Femur (tissue), 1 donor: ENCODE measurements around the gene CNTNAP2.
"Not testable (repeated sequence)": the region's sequence is repeated elsewhere in the genome, so short reads cannot be mapped to it uniquely, and the experiment has no call there.

ENCODE experiments used
- DNase-seq: peaks from one replicate; pipeline ENCODE4 v3.0.0-alpha.2; 2017

The CNTNAP2 gene

DNA sequence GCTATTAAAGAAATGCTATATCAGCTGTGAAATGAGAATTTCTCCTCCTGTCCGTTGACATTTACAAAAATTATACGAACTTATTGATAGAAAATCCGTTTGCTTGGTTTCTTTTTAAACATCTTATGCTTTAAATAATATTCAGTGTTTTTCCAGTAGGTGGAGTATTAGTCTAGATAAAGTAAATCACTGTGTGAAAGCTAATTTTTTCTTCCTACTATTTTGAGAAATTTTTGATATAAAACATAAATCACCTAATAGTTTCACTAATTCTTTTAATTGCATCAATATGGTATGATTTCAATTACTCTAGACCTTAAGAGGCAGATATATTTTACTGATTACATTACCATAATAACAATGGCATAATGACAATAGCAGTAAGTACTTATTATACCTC lies 2138.7 kb downstream of the CNTNAP2 start:
- no peak for DNase-seq

DNA sequence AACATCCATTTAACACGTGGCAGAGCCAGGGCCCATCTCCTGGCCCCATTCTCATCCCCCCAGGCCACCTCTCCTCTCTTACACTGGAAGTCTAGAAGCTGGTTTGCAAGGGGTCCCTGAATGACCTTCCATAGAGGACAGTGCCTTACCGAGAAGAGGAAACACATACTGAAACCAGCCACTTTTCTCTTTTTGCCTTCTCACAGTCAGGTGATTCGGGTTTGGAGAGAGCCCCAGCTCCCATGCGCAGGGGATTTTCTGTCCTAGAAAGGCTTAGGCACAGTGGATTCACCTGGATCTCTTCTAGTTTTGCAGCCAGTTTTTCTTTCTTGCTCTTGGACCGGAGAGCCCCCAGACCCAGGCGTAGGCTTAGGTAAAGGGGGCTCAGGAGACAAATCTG lies 2139.8 kb downstream of the CNTNAP2 start:
- DNase-seq: no peak

DNA sequence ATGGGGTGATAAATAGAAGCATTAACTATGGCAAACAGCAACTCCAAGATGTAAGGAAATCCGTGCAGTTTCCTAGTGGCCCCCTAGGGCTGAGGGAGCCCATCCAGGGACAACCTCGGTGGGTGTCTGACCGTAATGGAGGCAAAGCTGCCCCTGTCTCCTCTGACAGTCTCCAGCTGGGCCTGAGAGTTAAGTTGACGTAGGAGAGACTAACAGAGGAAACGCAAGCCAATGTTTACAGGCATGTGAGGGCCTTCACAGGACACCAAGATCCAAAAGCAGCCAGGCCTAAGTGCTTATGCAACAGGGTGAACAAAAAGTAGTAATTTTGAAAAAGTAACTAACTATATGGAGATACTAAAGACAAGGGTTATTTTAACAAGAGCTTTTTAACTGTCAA lies 2144.0 kb downstream of the CNTNAP2 start:
- DNase-seq: no peak

DNA sequence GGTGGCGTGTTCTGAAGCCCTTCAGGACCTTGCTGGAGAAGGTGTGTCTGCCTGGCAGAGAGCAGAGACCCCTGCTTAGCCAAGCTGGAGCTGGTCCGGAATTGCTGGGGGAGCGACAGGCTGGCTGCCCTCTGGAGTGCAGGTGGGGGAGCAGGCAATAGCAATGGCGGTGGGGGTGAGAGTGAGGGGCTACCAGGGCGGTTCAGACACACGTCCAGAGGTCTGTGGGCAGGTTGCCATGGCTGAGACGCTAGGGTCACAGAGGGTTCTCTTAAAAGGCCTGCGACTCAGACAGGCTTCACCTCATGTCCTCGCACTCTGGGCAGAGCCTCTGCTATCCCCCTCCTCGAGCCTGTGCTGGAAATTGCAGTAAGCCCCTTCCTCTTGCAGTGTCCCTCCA lies 2144.9 kb downstream of the CNTNAP2 start:
- DNase-seq: no peak

DNA sequence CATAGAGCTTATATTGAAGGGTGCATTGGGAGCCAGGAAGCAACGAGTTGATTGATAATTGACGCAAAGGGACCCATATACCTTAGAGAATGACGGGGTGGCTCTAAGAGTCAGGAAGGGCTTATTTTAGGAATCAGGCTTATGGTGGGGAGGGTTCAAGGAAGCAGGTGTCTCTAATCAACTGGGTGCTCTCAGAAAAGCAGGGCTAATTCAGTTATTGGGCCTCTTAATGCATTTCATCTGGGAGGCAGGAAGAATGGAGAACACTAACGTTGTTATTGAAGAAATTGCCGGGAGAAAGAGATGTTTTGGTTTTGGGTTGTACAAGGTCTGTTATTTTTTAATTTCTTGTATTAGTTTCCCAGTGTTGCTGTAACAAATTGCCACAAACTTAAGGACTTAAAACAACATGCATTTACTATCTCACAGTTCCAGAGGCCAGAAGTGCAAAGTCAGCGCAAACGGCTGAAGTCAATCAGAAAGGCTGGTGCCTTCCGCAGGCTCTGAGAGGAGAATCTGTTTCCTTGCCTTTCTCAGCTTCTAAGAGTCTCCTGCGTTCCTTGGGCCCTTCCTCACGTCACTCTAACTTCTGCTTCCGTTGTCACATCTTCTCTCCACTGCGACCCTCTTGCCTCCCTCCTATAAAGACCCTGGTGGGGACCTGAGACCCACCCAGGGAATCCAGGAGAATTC lies 2145.5 kb downstream of the CNTNAP2 start:
- DNase-seq: no peak

DNA sequence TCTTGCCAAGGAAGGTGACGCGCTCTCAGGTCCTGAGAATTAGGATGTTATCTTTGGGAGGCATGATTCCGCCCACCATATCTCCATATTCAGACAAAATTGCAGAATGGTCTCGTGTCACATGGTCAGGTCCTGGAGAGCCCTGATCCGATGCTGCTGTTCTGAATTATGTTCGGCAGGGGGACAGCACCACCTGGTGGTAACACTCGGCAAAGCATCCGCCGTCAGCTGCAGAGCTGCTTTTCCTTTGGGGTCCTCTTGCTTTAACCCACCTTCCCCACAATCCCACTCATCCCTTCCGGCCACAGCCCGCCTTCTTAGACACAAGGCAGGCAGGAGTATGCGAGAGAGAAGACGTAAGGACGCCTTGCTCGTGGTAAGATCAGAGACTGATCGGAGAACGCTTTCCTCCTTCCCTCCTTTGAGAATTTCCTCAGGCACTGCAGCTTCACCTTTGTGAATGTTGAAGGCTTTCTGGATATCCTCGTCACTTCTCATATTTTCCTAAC lies 2146.2 kb downstream of the CNTNAP2 start:
- peak; percentile 76 for DNase-seq

DNA sequence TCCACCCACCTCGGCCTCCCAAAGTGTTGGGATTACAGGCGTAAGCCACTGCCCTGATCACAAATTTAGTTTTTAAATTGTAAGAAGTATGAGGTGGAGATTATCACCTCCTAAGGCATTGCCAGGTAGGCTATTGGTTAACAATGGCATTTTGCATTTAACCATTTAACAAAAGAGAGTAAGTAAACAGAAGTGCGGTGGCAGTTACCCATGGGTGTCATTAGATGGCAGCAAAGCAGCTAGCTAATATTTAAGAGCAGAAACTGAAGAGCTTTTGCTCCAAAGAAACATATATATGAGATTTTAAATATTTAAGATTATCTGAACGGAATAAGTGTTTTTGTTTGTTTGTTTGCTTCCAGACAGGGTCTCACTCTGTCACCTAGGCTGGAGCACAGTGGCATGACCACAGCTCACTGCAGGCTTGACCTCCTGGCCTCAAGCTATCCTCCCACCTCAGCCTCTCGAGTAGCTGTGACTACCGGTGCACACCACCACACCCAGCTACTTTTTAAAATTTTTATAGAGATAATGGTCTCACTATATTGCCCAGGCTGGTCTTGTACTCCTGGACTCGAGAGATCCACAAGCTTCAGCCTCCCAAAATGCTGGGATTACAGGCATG lies 2148.4 kb downstream of the CNTNAP2 start:
- no peak for DNase-seq

DNA sequence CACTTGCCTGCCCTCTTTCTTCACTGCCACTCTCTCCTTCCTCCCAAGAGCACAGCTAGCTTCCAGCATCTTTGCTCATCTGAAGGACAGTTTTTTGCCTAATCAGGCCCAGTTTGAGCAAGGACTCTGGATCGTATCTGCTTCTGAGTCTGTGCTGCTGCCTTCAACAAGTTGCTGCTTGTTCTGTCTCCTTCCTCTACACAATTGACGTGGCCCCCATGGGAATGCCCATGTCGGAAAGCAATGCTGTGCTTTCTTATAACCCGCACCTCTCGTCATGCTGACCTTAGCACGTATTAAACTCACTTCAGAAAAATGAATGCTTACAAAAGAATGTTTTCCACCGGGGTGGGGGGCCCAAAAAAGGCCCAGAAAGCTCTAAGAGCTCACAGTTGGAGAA lies 2149.3 kb downstream of the CNTNAP2 start:
- no peak for DNase-seq

DNA sequence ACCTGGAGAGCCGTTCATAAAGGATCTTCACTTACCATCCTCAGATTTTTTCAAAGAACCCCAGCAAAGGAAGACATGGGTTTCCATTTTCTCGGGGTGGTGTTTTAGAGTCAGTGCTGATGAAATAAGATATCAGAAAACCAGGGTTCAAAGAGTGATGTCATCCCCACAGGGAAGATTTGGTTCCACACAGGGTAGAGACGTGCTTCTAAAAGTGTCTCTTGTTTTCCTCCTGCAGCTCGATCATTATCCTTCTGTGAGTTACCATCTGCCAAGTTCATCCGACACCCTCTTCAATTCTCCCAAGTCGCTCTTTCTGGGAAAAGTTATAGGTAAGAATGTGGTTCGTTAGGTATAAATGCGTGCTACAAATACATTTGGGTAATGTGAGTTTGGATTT lies 2150.2 kb downstream of the CNTNAP2 start:
- DNase-seq: no peak

DNA sequence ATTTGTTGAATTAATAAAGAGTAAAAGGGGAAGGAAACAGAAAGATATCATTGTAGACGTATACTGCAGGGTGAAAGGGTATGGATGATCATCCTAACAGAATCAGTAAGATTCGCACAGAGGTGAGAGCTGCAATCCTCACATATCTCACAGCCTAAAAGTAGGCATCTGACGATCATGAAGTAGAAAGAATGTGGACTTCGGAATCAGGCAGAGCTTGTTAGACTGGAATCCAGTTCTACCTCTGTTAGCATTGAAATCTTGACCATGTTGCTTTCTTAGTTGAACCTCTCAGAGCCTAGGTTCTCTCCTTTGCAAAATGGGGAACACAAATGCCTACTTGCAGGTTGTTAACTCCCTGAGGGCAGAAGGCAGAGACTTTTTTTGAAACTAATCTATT lies 2154.0 kb downstream of the CNTNAP2 start:
- DNase-seq: no peak

DNA sequence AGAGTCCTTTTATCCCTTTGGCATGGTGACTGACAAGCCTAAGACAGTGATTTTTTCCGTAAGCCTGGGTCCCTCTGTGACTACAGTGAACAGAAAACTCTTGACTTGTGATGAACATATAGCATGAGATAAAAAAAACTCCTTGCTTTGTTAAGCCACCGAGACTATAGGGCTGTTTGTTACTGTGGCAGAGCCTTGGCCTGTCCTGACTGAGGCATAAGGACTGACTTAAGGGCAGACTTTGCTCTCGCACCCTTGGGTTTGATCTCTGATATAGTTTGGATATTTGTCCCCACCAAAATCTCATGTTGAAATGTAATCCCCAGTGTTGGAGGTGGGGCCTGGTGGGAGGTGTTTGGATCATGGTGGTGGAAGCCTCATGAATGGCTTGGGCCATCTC lies 2157.5 kb downstream of the CNTNAP2 start:
- no peak for DNase-seq

DNA sequence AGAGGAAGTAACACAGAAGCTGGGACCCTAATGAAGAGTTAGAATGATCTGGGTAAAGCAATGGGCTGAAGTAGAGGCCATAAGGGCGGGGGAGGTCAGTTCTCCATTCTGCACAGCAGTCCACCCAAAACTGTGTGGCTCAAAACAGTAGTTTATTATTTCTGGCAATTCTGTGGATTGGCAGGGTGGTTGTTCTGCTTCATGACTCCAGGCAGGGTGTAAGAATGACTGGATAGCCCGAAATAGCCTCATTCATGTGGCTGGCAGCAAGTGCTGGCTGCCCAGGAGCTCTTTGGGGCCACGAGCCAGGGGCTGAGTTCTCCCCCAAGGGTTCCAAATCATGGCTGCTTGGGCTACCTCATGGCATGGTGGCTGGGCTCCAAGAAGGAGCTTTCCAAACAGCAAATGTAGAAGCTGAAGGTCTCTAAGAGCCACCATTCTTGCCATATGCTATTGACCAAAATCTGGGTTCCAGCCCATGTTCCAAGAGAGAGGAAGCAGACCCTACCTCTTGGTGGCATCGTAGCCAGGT lies 2158.8 kb downstream of the CNTNAP2 start:
- no peak for DNase-seq

DNA sequence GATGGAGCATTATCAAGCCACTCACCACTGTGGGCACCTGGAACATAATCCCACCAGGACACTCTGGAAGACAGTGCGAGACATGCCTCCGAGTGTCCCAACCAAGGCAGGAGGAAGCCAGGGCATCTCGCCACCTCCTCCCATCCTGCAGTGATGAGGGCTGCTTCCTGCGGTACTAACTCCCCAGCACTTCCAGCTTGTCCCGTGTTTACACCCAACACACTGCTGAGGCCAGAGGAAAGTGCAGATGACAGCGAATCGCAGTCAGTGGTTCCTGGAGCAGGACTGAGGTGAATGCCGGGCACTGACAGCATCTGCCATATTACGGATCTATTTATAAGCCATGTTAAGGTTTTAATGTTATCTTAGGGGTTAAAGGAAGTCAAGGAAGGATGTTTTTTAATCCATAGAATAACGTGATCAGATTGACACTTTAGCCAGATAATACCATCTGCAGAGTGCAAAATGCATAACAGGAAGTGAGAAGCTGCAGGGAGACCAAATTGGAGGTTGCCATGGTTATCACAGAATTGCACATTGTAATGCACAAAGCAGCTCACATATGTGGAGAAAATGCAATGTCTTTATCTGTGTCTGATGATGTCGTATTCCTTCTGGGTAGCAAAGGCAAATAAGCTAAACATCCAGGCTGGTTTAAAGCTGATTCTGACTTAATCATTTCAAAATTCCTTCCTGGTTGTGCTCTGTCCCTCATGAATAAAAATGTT lies 2159.9 kb downstream of the CNTNAP2 start:
- DNase-seq: no peak

DNA sequence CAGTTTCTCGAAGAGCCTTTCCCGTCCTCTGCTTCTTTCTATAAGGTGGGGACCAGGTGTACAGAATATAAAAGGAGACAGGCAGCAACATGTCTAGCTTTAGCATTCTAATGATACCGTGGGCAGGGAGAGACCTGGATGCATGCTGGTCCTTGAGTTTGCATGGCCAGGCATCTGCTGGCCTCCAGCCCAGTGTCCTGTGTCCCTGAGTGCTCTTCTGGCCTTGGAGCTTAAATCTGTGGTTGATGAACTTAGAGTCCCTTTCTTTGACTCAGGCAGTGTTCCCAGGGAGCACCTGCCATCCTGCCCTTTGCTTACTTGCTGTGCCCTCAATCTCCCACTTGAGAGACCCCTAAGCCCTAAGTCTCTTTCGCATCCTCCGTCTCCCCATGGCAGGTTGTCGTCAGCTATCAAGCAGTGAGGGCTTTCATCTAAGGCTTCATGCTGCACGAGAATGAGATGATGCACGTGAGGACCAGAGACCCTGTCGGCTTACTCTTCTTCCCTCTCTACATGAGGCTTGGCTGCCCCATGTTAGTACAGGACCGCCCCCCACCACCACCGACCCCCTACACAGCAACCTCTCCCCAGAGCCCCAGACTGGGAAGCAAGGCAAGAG lies 2160.6 kb downstream of the CNTNAP2 start:
- DNase-seq: no peak

DNA sequence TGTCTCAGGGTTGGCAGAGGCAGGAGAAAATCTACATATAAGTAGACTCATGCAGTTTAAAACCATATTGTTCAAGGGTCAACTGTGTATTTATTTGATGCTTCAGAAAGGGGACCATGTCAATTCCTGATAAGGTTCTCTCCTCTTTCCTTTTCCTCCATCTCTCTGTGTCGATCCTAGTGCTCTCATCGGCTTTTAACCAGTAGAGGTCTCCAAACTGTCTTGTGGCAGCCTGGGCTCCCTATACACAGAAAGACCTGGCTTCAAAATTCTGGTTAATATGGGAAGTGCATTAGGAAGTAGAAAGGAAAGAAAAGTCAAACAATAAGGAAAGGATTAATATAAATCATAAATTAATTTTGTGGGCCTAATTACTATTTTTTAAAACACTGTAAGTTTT lies 2169.5 kb downstream of the CNTNAP2 start:
- DNase-seq: no peak

DNA sequence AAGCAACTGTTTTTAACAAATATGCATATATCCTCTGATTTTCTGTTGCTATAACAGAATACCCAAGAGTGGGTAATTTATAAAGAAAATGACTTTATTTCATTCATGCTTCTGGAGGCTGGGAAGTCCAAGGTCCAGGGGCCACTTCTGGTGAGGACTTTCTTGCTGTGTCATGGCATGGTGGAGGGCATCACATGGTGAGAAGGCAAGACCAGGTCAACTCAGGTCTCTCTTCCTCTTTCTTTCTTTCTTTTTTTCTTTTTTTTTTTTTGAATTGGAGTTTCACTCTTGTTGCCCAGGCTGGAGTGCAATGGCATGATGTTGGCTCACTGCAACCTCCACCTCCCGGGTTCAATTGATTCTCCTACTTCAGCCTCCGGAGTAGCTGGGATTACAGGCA lies 2170.9 kb downstream of the CNTNAP2 start:
- DNase-seq: no peak

DNA sequence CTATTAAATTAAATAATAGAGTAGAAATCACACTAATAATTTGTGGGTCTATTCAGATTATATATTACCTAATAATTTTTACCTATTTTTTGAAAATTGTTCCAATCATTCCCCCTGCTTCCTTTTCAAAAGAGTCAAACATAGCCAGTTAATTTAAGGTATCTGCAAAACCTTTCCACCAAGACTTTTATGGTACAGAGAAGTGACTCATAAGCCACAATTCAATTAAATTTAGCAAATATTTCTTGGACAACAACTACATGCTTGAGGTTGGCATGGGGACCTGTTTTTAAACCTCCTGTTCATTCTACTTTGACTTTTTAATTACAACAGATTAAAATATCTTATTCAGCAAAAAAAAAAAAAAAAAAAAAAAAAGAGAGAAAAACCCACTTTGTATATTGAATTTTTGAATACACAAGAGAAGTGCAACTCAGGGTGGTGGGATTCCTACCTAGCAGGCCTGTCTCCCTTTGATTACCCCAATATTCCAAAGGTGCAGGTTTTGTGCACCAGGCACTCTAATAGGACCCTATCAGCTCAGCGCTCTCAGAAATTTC lies 2172.1 kb downstream of the CNTNAP2 start:
- DNase-seq: no peak

DNA sequence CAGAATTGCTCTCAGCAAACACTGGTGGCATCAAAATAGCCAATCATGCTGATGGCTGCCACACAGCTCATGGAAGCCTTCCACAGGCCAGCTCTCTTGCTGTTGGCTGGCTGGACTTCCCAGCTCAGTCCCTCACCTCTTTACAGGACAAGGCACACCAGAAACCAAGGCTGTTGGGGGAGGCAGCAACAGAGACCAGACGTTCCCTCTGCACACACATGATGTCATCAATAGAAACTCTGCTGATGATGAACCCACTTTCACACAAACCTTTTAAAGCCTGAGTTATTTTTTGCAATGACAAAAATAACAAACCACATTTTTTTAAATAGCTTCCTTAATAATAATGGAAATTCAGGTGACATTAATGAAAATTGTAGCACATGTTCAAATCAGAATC lies 2173.0 kb downstream of the CNTNAP2 start:
- DNase-seq: no peak

DNA sequence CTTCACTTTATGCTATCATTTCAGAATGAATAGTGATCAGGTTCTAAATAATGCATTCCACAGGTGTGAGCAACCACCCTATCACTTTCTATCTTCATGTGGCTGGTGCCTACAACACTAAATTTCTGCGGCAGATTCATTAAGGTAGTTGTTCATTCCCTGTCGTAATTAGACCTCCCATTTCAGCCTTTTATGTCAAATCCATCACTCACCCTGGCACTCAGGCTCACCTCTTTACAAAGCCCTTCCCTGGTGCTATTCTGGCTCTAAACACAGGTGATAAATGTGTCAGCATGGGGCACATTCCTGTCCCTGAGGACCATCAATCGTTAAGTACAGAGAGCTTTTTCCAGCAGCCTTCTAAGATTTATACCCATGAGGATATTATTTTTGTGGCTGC lies 2173.9 kb downstream of the CNTNAP2 start:
- DNase-seq: no peak

DNA sequence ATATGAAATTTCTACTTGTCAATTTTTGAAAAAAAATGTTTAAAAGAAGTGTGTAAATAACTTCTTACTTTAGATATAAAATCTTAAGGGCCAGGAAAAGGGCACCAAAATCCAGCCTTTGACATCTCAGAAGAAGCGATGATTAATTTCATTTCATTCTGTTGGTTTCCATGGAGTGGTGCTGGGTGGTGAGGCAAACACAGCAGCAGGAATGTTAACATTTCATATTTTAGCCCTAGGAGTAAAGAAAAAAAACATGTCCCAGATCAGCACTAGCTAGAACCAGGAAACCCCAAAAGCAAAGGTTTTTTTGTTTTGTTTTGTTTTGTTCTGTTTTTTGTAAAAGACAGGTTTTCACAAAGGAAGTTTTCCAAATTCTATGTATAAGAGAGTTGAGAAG lies 2175.2 kb downstream of the CNTNAP2 start:
- no peak for DNase-seq

DNA sequence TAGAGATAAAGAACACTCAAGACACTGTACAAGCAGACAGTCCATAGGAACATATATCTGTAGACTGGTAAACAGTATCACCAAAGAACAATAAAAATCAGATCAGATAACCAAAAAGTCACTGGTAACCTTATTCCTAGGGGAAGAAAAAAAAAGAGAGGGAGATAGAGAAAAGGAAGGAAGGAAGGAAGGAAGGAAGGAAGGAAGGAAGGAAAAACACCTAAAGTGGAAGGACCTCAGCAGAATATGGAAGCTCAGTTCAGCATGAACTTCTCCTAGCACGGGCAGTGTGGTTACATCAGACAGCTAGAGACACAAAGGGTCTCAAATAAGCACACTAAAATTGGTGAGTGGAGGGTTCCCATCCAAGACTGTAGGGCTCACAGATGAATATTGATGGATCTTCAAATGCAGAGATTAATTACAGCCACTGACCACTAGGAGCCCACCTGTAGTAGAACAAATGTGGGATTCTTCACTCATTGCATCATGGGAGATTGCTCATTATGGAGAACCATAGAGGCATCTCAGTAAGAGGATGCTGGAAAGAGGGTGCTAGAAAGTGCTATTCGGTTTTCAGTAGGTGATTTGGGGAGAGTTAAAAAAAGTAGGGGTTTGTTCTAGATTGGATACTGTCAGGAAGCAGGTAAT lies 2180.5 kb downstream of the CNTNAP2 start:
- no peak for DNase-seq

DNA sequence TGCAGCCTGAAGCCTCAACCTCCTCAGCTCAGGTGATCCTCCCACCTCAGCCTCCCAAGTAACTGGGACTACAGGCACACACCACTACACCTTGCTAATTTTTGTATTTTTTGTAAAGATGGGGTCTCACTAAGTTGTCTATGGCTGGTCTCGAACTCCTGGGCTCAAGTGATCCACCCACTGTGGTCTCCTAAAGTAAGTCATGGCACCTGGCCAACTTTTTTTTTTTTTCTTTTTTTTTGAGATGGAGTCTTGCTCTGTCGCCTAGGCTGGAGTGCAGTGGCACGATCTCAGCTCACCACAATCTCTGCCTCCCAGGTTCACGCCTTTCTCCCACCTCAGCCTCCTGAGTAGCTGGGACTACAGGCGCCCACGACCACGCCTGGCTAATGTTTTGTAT lies 2182.2 kb downstream of the CNTNAP2 start:
- not testable (repeated sequence) for DNase-seq
